GM12801 (cell line): ENCODE data around the gene STK35.

Experiments
- TF ChIP-seq, protein P1 (sequence below): IDR thresholded peaks from one replicate; pipeline ENCODE4 v1.5.1; 2011; ENCODE audit warnings: control low read depth; ENCODE audit not compliant: insufficient read length; ENCODE audit errors: extremely low read depth

The STK35 gene

DNA sequence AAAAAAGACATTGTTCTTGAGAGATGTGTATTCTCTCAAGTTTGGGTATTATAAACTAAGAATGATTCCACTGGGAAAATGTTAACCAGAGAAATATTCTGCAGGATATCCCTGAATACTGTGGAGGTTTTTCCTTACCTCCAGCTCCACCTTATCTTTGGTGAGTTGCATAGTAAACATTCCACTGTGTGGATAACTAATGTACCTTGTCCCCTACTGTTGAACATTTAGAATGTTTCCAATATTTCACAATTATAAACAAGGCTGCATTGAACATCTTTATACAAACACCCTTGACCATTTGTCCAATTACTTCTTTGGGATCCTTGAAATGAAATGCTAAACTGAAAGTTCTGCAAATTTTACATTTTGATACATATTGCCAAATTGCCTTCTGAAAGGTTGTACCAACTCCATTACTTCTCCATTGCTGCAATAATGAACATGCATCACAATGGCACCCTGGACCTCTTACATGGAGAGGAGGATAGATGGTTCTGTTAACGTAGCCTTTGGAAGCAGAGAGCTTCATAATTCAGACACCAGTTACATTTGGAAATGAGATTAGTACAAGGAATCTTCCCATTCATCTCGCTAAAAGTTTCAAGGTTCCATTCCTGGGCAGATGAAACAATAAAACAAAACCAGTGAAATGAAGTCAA, 35.0 kb upstream of the STK35 start:
- TF ChIP-seq, protein P1, sequence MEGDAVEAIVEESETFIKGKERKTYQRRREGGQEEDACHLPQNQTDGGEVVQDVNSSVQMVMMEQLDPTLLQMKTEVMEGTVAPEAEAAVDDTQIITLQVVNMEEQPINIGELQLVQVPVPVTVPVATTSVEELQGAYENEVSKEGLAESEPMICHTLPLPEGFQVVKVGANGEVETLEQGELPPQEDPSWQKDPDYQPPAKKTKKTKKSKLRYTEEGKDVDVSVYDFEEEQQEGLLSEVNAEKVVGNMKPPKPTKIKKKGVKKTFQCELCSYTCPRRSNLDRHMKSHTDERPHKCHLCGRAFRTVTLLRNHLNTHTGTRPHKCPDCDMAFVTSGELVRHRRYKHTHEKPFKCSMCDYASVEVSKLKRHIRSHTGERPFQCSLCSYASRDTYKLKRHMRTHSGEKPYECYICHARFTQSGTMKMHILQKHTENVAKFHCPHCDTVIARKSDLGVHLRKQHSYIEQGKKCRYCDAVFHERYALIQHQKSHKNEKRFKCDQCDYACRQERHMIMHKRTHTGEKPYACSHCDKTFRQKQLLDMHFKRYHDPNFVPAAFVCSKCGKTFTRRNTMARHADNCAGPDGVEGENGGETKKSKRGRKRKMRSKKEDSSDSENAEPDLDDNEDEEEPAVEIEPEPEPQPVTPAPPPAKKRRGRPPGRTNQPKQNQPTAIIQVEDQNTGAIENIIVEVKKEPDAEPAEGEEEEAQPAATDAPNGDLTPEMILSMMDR, result no peak

DNA sequence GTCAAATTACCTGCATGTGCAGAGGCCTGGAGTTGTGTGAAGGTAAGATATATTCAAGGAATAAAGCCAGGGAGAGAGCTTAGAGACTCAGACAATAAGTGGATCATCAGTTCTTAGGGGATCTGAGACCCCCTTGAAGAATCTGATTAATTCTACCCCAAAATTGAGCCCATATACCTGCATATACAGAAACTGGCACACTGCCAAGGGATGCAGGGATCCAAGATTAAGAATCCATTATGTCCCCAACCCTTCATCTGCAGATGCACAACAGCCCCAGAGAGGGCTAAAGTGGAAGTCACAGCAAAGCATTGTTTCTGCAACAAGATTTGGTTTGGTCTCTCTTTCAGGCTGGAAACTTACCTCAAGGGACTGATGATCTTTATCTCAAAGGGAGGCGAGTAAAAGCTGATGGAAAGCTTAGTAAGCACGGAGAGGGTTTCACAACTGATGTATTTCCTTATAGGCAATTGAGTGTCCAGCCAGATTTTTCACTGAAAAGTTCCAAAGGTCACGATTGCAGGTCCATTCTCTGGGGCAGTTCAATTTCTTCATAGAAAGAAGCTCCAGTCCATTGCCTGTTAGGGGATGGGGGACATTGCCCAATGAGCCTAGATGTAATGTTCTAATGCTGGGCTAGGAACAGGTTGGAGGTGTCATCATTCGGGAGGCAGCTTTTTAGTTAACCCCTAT, 20.9 kb upstream of the STK35 start:
- TF ChIP-seq, protein P1, result no peak

DNA sequence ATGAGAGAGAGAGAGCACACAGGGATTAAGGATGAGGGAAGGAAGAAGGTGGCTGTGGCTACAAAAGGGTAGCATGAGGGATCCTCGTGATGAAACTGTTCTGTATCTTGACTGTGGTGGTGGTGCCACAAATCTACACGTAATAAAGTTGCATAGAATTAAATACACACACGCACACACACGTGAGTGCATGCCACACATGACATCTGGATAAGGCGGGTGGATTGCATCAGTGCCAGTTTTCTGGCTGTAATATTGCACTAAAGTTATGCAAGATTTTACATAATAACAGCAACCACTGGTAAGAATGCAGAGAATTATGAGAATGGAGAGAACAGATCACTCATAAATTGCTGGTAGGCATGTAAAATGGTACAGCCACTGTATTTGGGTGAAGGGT, 16.9 kb upstream of the STK35 start:
- TF ChIP-seq, protein P1, result no peak

DNA sequence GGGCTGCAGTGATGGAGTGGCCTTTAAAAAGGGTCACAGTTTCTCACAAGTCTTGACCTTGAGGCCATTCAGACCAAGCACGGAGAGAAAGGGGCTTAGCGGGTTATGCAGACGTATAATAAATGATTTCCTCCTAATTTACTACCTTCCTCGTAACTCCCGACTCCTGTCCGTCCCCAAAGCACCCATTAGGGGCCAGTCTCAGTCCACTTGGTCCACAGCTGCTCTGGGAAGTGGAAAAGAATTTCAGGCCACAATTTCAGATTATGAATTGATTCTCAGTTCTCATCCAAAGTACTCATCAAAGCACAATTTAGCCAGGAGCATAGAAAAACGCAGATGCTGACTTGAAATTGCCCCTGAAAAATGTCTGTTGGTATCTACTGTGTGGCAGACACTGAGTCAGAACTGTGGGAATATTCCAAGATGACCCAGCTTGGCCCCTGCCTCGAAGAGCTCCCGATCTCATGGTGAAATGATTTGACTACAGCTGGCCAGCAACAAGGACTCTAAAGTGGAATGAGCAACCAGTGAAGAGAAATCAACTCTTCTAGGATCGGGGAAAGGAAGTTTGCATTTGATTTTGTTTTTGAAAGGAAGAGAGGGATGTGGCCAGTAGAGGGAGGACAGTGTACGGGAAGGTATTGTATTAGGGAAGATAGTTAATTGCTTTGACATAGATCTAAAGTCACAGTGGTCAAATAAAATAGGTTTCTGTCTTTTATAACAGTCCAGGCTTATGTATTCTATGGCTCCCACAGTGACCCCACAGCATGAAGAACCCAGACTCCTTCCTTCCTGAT, 15.2 kb upstream of the STK35 start:
- TF ChIP-seq, protein P1, result no peak

DNA sequence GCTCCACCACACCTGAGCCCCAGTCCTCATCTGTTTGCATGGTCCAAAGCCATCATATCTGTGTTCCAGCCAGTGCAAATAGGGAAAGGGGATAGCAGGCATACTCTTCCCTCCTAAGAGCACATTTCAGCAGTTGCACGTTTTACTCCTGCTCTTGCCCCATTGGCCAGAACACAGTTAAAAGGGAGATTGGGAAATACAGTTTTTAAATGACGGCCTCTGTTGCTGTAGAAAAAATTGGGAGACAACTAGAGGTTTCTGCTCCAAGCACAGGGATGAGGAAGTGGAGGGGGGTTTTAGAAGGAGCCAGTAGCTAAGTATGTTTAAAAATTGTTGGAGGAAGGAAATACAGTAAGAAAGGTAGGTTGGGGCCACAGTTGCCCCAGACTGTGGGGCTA, 14.6 kb upstream of the STK35 start:
- TF ChIP-seq, protein P1, result no peak

DNA sequence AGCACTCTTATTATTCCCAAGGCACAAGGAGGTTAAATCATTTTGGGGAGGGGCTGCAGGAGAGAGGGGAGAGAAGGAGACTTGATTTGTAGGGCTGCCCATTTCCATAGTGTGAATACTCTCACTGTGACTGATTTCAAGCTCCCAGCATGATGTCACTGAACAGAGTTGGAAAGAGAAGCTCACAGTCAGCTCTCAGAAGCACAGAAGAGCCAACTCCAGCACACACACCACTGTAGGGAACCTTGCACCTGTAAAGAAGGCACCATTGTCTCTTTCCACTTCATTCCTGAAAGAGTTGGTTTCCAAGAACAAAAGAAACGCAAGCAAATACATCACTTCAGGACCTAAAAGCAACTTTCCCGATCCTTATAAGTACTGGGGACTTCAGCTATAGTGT, 12.7 kb upstream of the STK35 start:
- TF ChIP-seq, protein P1, result no peak

DNA sequence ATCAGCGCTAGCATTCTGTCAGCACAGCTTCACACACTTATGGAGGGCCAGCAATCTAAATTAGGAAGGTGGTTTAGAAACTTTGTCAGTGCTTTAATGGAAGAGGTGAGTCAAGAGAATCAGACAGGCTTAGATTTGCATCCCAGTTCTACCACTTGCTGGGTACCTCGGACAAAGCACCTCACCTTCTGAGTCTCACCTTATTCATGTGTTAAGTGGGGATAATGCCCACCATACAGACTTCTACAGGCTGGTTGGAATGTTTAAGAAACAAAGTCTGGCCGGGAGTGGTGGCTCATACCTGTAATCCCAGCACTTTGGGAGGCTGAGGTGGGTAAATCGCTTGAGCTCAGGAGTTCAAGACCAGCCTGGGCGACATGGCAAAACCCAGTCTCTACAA, 12.2 kb upstream of the STK35 start:
- TF ChIP-seq, protein P1, result no peak
